K562 (cell line): ENCODE results near the gene MYO15B. TPM values are rescaled to one million over a fixed set of nuclear protein-coding genes. Genes with fewer than 3 reads are reported as not detected.

Experiments used
- BACH1 ChIP-seq: fragments of 200-800 bp; sonication (Bioruptor generic); IDR thresholded peaks from 2 replicates; pipeline ENCODE4 v1.6.1; 2016; ENCODE audit warnings: missing genetic modification characterization, missing compliant biosample characterization
- CHAMP1 ChIP-seq: fragments of 450-650 bp; IDR thresholded peaks from 2 replicates; pipeline ENCODE4 v1.6.1; 2016; ENCODE audit warnings: mild to moderate bottlenecking
- HCFC1 ChIP-seq: IDR thresholded peaks from 2 replicates; pipeline ENCODE4 v1.6.1; 2012; ENCODE audit warnings: low read depth, low read length, improper control_type of control experiment
- HDAC6 ChIP-seq: IDR thresholded peaks from 2 replicates; pipeline ENCODE4 v1.6.1; 2012; ENCODE audit warnings: low read depth, mild to moderate bottlenecking, control low read depth, inconsistent platforms, low read length, moderate library complexity
- HMGXB4 ChIP-seq: sonication (generic); formaldehyde crosslinking; IDR thresholded peaks from 2 replicates; pipeline ENCODE4 v1.8.1; 2023; ENCODE audit warnings: mild to moderate bottlenecking, missing genetic modification reagents
- HOXB6 ChIP-seq: fragments of 250-450 bp; sonication (Bioruptor Pico); IDR thresholded peaks from 2 replicates; pipeline ENCODE4 v1.5.1; 2022; ENCODE audit warnings: mild to moderate bottlenecking, borderline replicate concordance
- MCM5 ChIP-seq: fragments of 450-650 bp; IDR thresholded peaks from 2 replicates; pipeline ENCODE4 v1.6.1; 2016; ENCODE audit warnings: low read depth
- MECOM ChIP-seq: fragments of 250-450 bp; sonication (Bioruptor Pico); IDR thresholded peaks from 2 replicates; pipeline ENCODE4 v1.8.0; 2022; ENCODE audit warnings: inconsistent platforms
- MYC ChIP-seq, 2 experiments: fragments of 250-450 bp in 1 of 2; sonication (Bioruptor Pico) in 1 of 2; IDR thresholded peaks; 2 replicates each; pipeline versions ENCODE4 v1.5.1 to v1.6.1; 2012 to 2021; ENCODE audit warnings: low read depth in 2 of 2, borderline replicate concordance in 1 of 2, improper control_type of control experiment in 1 of 2, low read length in 1 of 2, mild to moderate bottlenecking in 1 of 2, moderate library complexity in 1 of 2
- NCOA2 ChIP-seq, 2 experiments: fragments of 450-650 bp; IDR thresholded peaks; 2 replicates each; pipeline ENCODE4 v1.6.1; 2018; ENCODE audit warnings: mild to moderate bottlenecking in 2 of 2, moderate library complexity in 1 of 2; ENCODE audit not compliant: partially characterized antibody in 2 of 2
- NEUROD1 ChIP-seq: fragments of 150-350 bp; IDR thresholded peaks from 2 replicates; pipeline ENCODE4 v1.6.1; 2014; ENCODE audit warnings: borderline replicate concordance, low read length, low read depth; ENCODE audit not compliant: partially characterized antibody
- RBM15 ChIP-seq: fragments of 200-400 bp; formaldehyde crosslinking; IDR thresholded peaks from 2 replicates; pipeline ENCODE4 v1.6.1; 2018; ENCODE audit warnings: mild to moderate bottlenecking, low read length, moderate library complexity; ENCODE audit not compliant: insufficient read depth
- SMAD3 ChIP-seq: fragments of 450-650 bp; formaldehyde crosslinking; conservative IDR thresholded peaks from 2 replicates; pipeline ENCODE4 v1.4.0; 2020; ENCODE audit warnings: mild to moderate bottlenecking
- SMARCE1 ChIP-seq: fragments of 450-650 bp; IDR thresholded peaks from 2 replicates; pipeline ENCODE4 v1.7.1; 2016; ENCODE audit warnings: mild to moderate bottlenecking
- TAF15 ChIP-seq: fragments of 200-400 bp; formaldehyde crosslinking; IDR thresholded peaks from 2 replicates; pipeline ENCODE4 v1.6.1; 2017; ENCODE audit warnings: mild to moderate bottlenecking, low read depth, low read length, moderate library complexity
- TCF15 ChIP-seq: fragments of 250-450 bp; sonication (Bioruptor Pico); IDR thresholded peaks from 2 replicates; pipeline ENCODE4 v1.8.0; 2022; ENCODE audit warnings: moderate library complexity, mild to moderate bottlenecking, inconsistent platforms
- TRIM28 ChIP-seq: fragments of 450-650 bp; IDR thresholded peaks from 2 replicates; pipeline ENCODE4 v1.6.1; 2017
- ZBTB11 ChIP-seq, 3 experiments: fragments of 200-800 bp in 1 of 3; fragments of 250-450 bp in 1 of 3; fragments of 450-650 bp in 1 of 3; sonication (Bioruptor Pico) in 1 of 3; sonication (Bioruptor generic) in 1 of 3; formaldehyde crosslinking in 1 of 3; IDR thresholded peaks; 2 replicates each; pipeline versions ENCODE4 v1.6.1 to v1.8.0; 2016 to 2022; ENCODE audit warnings: mild to moderate bottlenecking in 2 of 3, missing genetic modification characterization in 2 of 3, missing compliant biosample characterization in 1 of 3, moderate library complexity in 1 of 3
- ZNF57 ChIP-seq: fragments of 450-650 bp; formaldehyde crosslinking; IDR thresholded peaks from 2 replicates; pipeline ENCODE4 v1.4.0; 2020; ENCODE audit warnings: mild to moderate bottlenecking, moderate library complexity
- polyA plus RNA-seq, 8 experiments: library from polyadenylated mRNA; depleted of rRNA in 4 of 8; stranded (reverse) in 5 of 8; unstranded in 3 of 8; fragments of >200 nt; fragmentation: Nextera tagmentation in 2 of 8; fragmentation: Illumina TruSeq in 1 of 8; extraction: Ambion mirVana in 2 of 8; extraction: Trizol in 1 of 8; gene quantifications; 2 replicates each; pipeline versions ENCODE4 v1.2.1 to v1.2.3, GENCODE V29; 2011 to 2014; ENCODE audit warnings: inconsistent platforms in 1 of 8, missing spikeins in 1 of 8
- total RNA-seq, 7 experiments: library from RNA; depleted of rRNA in 6 of 7; stranded (reverse); fragments of >200 nt in 6 of 7; fragmentation: Illumina TruSeq in 2 of 7; extraction: Trizol in 2 of 7; gene quantifications; 2 replicates each; pipeline versions ENCODE4 v1.2.1 to v1.2.3, GENCODE V29; 2011 to 2021; ENCODE audit warnings: low replicate concordance in 1 of 7

MYO15B gene
- total and polyA plus RNA-seq, 9 of the 15 experiments (the other 6 are each of a cell fraction or from before 2014, with no cell fraction given): 0.05 to 3.1 (median 0.83) TPM; not detected in 2

GRCh38 chr17:75666959-75667790 is 79.6 kb downstream of the MYO15B start, which contains the start of the genes RECQL5 and SAP30BP (continued):
- TF ChIP-seq SMAD3 (CRISPR knock-in tag): no peak
- no peak for TF ChIP-seq MECOM (CRISPR knock-in tag)
- peak; percentile 78 for TF ChIP-seq HCFC1
- TF ChIP-seq CHAMP1: no peak
- TF ChIP-seq BACH1 (tag): peak; percentile 77
- TF ChIP-seq TRIM28: no peak
- TF ChIP-seq ZNF57 (CRISPR knock-in tag): no peak
- no peak for TF ChIP-seq HMGXB4
- TF ChIP-seq NCOA2 (IDR thresholded peaks at IDR 0.05; ENCODE audit: partially characterized antibody in 2 of 2): no peak
- TF ChIP-seq ZBTB11 (CRISPR knock-in tag; IDR thresholded peaks at IDR 0.05): no peak; a peak in 1 of 6 replicates
- TF ChIP-seq HOXB6 (CRISPR knock-in tag): no peak
- TF ChIP-seq HDAC6: no peak
- TF ChIP-seq RBM15: no peak
- TF ChIP-seq TCF15 (CRISPR knock-in tag): no peak
- no peak for TF ChIP-seq MCM5
- peak; percentile 24 for TF ChIP-seq NEUROD1
- TF ChIP-seq SMARCE1: no peak
- peak; percentile 75 for TF ChIP-seq MYC (IDR thresholded peaks at IDR 0.05; ENCODE audit: low read depth, low read length)
- TF ChIP-seq MYC (CRISPR knock-in tag; IDR thresholded peaks at IDR 0.05; ENCODE audit: borderline replicate concordance, low read depth): no peak
- no peak for TF ChIP-seq TAF15
